Peyer's patch (tissue), 4 donors: ENCODE data around the gene TIMM22.

Experiments
- CTCF ChIP-seq, 6 experiments: fragments of 450-650 bp in 4 of 6; fragments of 200-600 bp in 2 of 6; sonication (generic) in 1 of 6; IDR thresholded peaks; one replicate each; pipeline ENCODE4 v1.5.1; 2017 to 2019; ENCODE audit warnings: antibody characterized with exemption in 6 of 6, mild to moderate bottlenecking in 3 of 6, moderate library complexity in 1 of 6
- POLR2A ChIP-seq, 2 donors: fragments of 450-650 bp; IDR thresholded peaks; one replicate each; pipeline ENCODE4 v1.5.1; 2017; ENCODE audit warnings: antibody characterized with exemption in 2 of 2, mild to moderate bottlenecking in 2 of 2, moderate library complexity in 2 of 2

GRCh38 chr17:1009229-1010085 is 12.5 kb downstream of the TIMM22 start:
- TF ChIP-seq CTCF (IDR thresholded peaks at IDR 0.05) (no peak), POLR2A (IDR thresholded peaks at IDR 0.05) (no peak)
